ENCODE results near the gene NEU3.
"Not testable (repeated sequence)": the region's sequence is repeated elsewhere in the genome, so short reads cannot be mapped to it uniquely, and the experiment has no call there.

The NEU3 gene

GRCh38 chr11:74984730-74985129 lies 4.0 kb upstream of the NEU3 start:
- no peak for DNase-seq (ENCODE audit: low spot score)

DNA sequence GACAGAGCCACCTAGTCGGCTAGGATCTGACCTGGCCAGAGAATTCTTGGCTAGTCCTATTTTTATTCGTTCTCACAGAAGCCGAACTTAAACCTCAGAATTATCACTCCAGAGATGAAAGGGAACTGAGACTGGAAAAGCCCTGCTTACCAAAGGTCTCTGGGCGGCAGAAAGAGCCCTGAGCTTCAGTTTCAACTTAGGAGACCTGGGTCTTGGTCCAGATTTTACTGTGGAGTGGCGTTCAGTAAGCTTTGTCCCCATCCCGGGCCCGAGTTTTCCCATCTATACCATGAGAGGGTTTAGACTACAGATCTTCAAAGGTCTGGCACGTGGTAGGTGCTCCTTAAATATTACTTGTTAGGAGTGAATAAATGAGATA lies 516 bp downstream of the NEU3 start:
- no peak for DNase-seq (ENCODE audit: low spot score)

DNA sequence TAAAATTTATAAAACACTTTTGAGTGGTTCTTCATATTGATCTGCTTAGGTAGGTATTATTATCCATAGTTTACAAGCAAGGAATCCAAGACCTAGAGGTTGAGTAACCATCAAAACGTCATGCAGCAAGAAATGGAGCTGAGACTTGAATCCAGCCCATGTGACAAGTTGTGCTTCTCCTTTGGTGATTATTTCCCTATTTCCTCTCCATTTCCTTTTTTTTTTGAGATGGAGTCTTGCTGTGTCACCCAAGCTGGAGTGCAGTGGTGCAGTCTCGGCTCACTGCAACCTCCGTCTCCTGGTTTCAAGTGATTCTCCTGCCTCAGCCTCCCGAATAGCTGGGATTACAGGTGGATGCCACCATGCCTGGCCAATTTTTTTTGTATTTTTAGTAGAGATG lies 1.4 kb downstream of the NEU3 start:
- not testable (repeated sequence) for DNase-seq (ENCODE audit: low spot score)

- no peak for DNase-seq (ENCODE audit: low spot score)
These were observed 2.2 kb downstream of the NEU3 start for GRCh38 chr11:74990941-74991340.

DNA sequence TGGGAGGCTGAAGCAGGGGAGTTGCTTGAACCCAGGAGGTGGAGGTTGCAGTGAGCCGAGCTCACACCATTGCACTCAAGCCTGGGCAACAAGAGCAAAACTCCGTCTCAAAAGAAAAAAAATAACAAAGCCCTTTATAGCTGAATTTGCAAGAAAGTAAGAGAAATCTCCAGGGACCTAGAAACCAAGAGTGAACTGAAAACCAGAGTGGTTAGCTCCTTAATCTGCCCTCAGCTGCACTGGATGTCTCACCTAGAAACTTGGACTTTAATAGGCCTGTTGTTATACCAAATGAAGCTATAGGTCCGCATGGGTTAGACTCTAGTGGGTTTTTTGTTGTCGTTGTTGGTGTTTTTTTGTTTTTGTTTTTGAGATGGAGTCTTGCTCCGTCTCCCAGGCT lies 4.1 kb downstream of the NEU3 start:
- DNase-seq (ENCODE audit: low spot score), result no peak

DNA sequence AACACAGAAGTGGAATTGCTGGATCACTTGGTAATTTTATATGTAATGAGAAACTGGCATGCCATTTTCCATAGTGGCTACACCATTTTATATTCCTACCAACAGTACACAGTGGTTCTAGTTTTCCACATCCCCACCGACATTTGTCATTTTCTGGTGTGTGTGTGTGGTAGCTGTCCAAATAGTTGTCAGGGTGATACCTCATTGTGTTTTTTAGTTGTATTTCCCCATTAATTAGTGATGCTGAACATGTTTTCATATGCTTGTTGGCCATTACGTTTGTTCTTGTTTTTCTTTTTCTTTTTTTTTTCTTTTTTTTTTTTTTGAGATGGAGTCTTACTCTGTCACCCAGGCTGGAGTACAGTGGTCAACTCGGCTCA lies 12.2 kb downstream of the NEU3 start:
- no peak for DNase-seq (ENCODE audit: low spot score)

GRCh38 chr11:75001686-75002085 lies 13.0 kb downstream of the NEU3 start:
- no peak for DNase-seq (ENCODE audit: low spot score)

DNA sequence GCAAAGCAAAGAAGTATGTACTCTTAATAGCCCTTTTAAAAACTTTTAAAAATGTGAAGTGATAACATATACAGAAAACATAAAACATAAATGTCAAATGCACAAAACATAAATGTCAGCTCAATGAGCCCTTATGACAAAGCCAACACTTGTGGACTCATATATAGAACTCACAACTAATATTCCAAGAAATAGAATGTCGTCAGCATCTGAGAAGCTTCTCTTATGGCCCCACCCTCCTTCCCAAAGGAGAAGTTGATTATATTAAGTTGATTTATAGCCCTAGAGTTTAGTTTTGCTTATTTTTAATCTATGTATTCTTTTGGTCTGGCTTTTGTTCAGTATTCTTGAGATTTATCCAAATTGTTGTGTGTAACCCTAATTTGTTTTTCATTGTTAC lies 13.8 kb downstream of the NEU3 start:
- DNase-seq (ENCODE audit: low spot score), result no peak

GRCh38 chr11:75004215-75004614 lies 15.5 kb downstream of the NEU3 start:
- DNase-seq (ENCODE audit: low spot score), result no peak

GRCh38 chr11:75011357-75011756 lies 22.6 kb downstream of the NEU3 start:
- DNase-seq (ENCODE audit: low spot score), result no peak

GRCh38 chr11:75011872-75012271 lies 23.1 kb downstream of the NEU3 start:
- no peak for DNase-seq (ENCODE audit: low spot score)

DNA sequence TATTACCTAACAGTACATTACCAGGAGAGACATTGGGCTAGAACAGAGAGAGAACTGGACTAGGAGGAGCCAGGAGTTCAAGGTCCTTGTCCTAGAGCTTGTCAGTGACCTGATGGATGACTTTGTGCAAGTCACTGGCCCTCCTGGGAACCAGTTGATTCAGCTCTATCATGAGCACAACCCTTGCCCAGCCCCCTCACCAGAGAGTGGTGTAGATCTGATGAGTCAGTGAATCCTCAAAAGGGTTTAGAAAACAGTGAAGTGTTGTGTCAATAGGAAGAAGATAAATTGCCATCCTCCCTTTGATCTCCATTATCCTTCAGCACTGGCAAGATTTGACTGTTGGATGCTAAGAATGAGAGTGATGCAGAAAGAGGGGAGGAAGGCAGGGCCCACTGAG lies 24.3 kb downstream of the NEU3 start:
- no peak for DNase-seq (ENCODE audit: low spot score)

DNA sequence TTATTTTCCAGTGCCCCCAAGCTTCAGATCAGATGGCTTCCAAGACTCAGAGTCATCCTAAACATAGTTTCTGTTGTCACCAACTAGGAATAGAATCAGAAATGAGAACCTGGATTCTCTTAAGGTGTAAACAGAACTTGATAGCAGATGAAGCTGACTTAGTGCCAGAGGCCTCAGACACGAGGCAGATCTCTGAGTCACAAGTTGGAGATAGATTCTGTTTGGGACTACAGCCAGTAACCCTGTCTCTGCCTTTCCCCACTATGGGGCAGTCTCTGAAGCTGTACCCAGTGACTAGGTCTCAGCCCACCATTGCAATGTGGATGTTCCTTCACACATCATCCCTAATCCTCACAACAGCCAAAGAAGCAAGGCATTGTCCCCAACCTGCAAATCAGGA lies 25.4 kb downstream of the NEU3 start:
- no peak for DNase-seq (ENCODE audit: low spot score)

GRCh38 chr11:75019200-75019599 lies 30.5 kb downstream of the NEU3 start:
- DNase-seq (ENCODE audit: low spot score), result not testable (repeated sequence)

- DNase-seq (ENCODE audit: low spot score), result not testable (repeated sequence)
These were observed 31.6 kb downstream of the NEU3 start for GRCh38 chr11:75020328-75020727.

GRCh38 chr11:75022296-75022695 lies 33.6 kb downstream of the NEU3 start:
- no peak for DNase-seq (ENCODE audit: low spot score)

DNA sequence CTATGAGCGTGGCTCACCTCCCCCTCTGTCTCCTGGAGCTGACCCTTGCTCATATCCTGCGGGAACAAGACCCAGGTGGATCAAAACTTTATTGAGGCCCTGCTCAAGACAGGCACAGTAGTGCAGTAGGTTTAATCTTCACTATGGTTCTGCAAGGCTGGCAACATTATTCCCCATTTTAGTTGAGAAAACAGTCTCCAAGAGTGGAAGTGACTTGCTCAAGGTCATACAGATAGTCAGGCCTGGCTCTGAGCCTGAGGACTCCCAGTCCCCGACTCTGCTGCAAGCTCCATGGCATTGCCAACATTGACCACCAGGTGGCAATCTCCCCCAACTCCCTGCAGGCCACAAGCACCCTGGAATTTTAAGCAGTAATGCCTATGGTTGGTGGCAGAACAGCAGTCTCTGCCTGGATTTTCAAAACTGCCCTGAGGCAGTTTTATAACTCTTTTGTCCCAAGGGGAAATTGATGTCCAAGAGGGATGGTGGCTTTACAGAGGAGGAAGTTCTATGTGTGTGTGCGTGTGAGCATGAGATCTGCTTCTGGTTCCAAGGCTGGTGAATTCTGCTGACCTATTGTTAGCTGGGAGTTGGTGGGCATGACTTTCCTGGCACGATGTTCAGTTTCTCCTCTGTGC lies 34.1 kb downstream of the NEU3 start:
- peak; percentile 85 for DNase-seq (ENCODE audit: low spot score)

DNA sequence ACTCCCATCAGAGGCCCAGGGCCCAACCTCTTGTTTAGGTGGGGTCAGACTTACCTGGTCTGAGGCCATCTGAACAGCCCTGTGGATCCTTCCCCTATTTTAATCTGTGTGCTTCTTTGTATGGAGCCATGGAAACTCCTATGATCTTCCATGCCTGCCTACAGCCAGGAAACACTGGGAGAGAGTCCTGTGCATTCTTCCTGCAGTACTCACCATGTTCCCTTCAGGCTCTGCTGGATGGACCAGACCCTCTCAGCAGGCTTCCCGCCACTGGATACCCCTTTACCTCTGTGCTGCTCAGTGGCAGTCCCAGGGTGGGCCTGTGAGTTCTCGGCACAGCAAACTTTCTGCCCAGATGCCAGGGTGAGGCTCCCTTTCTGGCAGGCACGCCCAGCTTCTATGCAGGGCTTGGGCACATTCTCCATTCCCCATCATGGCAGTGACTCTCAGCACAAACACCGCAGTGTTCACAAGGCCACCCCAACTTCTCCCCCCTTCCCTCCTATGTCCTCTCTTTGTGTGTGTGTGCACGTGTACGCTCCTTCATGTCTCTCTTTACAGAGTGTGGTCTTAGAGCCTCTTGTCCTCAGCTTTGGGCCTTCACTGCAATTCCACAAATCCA lies 34.8 kb downstream of the NEU3 start:
- no peak for DNase-seq (ENCODE audit: low spot score)

- DNase-seq (ENCODE audit: low spot score), result peak; percentile 78
These were observed 35.3 kb downstream of the NEU3 start for GRCh38 chr11:75024068-75024449.

DNA sequence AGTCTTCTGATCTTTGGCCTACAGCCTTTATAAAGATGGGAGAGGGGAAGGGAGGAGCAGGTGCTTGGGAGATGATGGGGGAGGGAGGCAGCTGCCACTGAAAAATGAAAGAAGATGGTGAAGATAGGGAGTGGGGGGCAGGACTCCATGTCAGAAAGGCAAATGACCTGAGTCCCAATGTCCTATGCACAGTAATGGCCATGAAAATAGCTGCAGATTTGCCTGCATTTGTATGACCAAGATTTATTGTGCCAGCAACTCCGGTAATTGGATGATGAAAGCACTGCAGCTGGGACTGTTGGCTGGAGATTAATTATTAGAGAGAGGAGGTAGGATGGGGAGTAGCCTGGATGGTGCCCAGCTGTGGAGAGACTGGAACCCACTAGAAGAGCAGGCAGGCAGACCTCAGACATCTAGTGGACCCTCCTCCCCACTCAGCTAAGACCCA lies 36.1 kb downstream of the NEU3 start:
- peak; percentile 38 for DNase-seq (ENCODE audit: low spot score)

DNA sequence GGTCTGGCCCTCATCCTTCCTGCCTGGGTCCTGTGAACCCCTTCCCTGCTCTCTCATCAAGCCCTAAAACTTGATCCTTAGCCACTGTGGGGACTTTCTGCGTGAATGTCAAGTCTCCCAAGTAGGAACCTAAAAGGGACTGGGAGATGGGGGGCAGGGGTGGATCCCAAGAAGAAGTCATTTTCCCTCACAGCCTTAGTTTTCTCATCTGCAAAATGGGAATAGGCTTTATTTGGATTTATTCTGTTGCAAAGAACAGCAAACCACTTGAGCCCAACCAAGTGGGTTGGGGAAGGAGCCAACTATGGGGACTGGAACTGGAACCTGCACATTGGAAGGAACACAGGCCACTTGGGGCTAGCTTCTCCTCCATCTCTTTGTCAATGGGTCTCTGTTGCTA lies 36.8 kb downstream of the NEU3 start:
- no peak for DNase-seq (ENCODE audit: low spot score)

DNA sequence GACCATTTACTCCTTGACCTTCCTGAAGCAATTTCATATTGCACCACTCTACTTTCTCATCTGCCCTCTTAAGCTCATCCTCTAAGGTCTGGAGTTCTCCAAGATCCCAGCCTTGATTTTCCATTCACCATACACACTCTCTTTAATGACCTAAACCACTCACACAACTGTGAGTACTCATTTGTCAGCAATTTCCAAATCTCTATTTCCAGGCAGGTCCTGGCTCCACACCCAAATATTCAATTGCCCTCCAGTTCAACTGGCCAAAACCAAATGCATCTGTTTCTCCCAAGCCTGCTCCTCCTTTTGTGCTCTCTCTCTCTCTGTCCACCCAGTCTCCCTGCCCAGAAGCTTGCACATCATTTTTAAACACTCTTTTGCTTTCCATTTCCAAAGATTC lies 39.6 kb downstream of the NEU3 start:
- no peak for DNase-seq (ENCODE audit: low spot score)

GRCh38 chr11:75028724-75029123 lies 40.0 kb downstream of the NEU3 start:
- DNase-seq (ENCODE audit: low spot score), result no peak
